ENCODE results near the gene HYAL3. TPM values are rescaled to one million over a fixed set of nuclear protein-coding genes. Genes with fewer than 3 reads are reported as not detected.
"Not testable (repeated sequence)": the region's sequence is repeated elsewhere in the genome, so short reads cannot be mapped to it uniquely, and the experiment has no call there.

HYAL3 gene
- total and polyA plus RNA-seq, 5 donors, result 1.1 to 2.9 (median 2.1) TPM

DNA sequence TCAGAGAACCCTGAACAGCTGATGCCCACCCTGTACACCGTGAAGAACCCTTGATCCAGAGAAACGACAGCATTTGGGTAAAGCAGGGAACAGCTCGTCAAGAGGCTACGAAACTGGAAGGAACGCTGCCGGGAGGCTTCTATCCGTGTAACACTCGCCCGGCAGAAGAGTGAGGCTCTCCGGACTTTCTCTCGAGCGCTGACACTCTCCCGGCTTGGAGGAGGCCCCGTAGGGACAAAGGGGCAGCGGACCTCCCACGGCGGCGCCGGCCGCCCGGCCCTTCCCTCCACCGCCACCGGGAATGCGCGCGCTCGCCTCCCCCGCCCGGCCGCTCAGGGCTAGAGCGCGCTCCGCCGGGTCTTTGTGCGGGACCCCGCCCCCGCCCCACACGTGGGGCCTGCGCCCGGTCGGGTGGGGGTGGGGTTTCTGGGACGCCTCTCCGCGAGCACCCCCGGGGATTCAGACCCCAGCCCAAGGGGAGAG is 21.7 kb upstream of the HYAL3 start:
- DNase-seq, result peak; percentile 79 to 93 (median 93)
- Histone ChIP-seq H3K9me3 (ENCODE audit: control insufficient read depth, low read length) (no peaks in the 10 kb centered on the region), H3K27ac (ENCODE audit: low read length) (peak overlapping the region; percentile 88), H3K4me1 (ENCODE audit: control insufficient read depth, insufficient read depth, low read length) (peaks cover 9% of the 10 kb centered on the region), H3K27me3 (ENCODE audit: control insufficient read depth, insufficient read depth) (no peaks in the 10 kb centered on the region), H3K4me3 (ENCODE audit: low read length) (peak overlapping the region; percentile 85)
- peak; percentile 9 to 59 for ATAC-seq
- under 1% methylated on average over 45 of the region's 45 CpGs for WGBS
- intact Hi-C loops (cut with DNase I), result loop anchor here in 1 of 4 donors (5.0 kb wide), 1 partner anchor 94 kb away; no protein-coding TSS in a partner anchor

GRCh38 chr3:50319894-50320625 is 20.9 kb upstream of the HYAL3 start:
- 70% methylated on average over 29 of the region's 29 CpGs for WGBS
- peak in 1 of 3 donors; percentile 67 for DNase-seq
- peak overlapping the region; percentile 88 for H3K27ac ChIP-seq (ENCODE audit: low read length)
- peak overlapping the region; percentile 85 for H3K4me3 ChIP-seq (ENCODE audit: low read length)
- H3K4me1 ChIP-seq (ENCODE audit: control insufficient read depth, insufficient read depth, low read length), result peaks cover 9% of the 10 kb centered on the region
- intact Hi-C loops (cut with DNase I), result loop anchor here in 1 of 4 donors (5.0 kb wide), 1 partner anchor 93 kb away; no protein-coding TSS in a partner anchor
- no peaks in the 10 kb centered on the region for H3K27me3 ChIP-seq (ENCODE audit: control insufficient read depth, insufficient read depth)
- no peaks in the 10 kb centered on the region for H3K9me3 ChIP-seq (ENCODE audit: control insufficient read depth, low read length)
- ATAC-seq, result no peak

DNA sequence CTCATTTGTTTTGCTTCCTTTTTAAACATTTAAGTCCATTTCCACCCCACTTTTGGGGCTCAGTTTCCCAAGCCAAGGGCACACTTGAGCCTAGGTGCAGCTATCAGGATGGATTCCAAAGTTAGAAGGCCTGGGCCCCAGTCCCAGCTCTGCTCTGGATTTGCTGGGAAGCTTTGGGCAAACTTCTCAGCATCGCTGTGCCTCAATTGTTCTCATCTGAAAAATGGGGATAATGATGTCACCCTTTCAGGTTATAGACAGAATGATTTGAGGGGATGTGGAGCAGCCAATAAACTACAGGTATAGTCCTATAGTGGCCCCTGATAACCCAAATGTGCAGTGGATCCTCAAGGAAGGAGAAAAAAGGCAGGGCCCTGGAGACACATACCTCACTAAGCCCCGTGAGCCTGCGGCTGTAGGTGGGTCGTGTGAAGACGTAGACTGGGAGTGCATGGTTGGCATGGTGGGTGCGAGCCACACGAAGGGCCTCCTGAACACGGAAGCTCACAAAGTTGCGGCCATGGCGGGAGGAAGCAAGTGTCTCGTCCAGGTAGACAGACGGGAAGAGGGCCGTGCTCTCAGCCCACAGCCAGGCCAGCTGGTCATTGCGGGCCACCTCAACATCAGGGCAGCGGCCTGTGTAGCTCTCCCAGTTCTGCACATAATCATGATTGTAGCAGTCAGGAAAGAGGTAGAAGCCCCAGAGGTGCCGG is 20.1 kb upstream of the HYAL3 start:
- Histone ChIP-seq H3K4me1 (ENCODE audit: control insufficient read depth, insufficient read depth, low read length) (peaks cover 8% of the 10 kb centered on the region), H3K4me3 (ENCODE audit: low read length) (no peak overlapping the region)

GRCh38 chr3:50318615-50319014 is 19.4 kb upstream of the HYAL3 start:
- Histone ChIP-seq H3K27ac (ENCODE audit: low read length) (no peak overlapping the region), H3K27me3 (ENCODE audit: control insufficient read depth, insufficient read depth) (no peaks in the 10 kb centered on the region), H3K9me3 (ENCODE audit: control insufficient read depth, low read length) (no peaks in the 10 kb centered on the region), H3K4me1 (ENCODE audit: control insufficient read depth, insufficient read depth, low read length) (peaks cover 4% of the 10 kb centered on the region), H3K4me3 (ENCODE audit: low read length) (no peak overlapping the region)
- 72% methylated on average over 10 of the region's 10 CpGs for WGBS
- ATAC-seq, result no peak
- intact Hi-C loops (cut with DNase I), result no loop called here
- DNase-seq, result peak in 2 of 3 donors; percentile 66 to 70

More for the DNA sequence above, 20.1 kb upstream of the HYAL3 start:
- Histone ChIP-seq H3K27me3 (ENCODE audit: control insufficient read depth, insufficient read depth) (no peaks in the 10 kb centered on the region), H3K9me3 (ENCODE audit: control insufficient read depth, low read length) (no peaks in the 10 kb centered on the region), H3K27ac (ENCODE audit: low read length) (no peak overlapping the region)
- peak in 1 of 3 donors; percentile 52 for DNase-seq
- ATAC-seq, result no peak
- intact Hi-C loops (cut with DNase I), result no loop called here
- WGBS, result 75% methylated on average over 16 of the region's 16 CpGs

- no peak overlapping the region for H3K27ac ChIP-seq (ENCODE audit: low read length)
- intact Hi-C loops (cut with DNase I), result no loop called here
- H3K4me3 ChIP-seq (ENCODE audit: low read length), result no peak overlapping the region
- 87% methylated on average over 11 of the region's 11 CpGs for WGBS
- no peak for ATAC-seq
- no peaks in the 10 kb centered on the region for H3K9me3 ChIP-seq (ENCODE audit: control insufficient read depth, low read length)
- H3K4me1 ChIP-seq (ENCODE audit: control insufficient read depth, insufficient read depth, low read length), result peaks cover 4% of the 10 kb centered on the region
- no peaks in the 10 kb centered on the region for H3K27me3 ChIP-seq (ENCODE audit: control insufficient read depth, insufficient read depth)
- DNase-seq, result peak in 1 of 3 donors; percentile 51
These were observed 19.0 kb upstream of the HYAL3 start for GRCh38 chr3:50318163-50318562.

GRCh38 chr3:50317300-50317699 is 18.1 kb upstream of the HYAL3 start:
- DNase-seq (peak in 2 of 3 donors; percentile 70 to 75), ATAC-seq (no peak)
- Histone ChIP-seq H3K4me1 (ENCODE audit: control insufficient read depth, insufficient read depth, low read length) (peaks cover 4% of the 10 kb centered on the region), H3K27me3 (ENCODE audit: control insufficient read depth, insufficient read depth) (no peaks in the 10 kb centered on the region), H3K4me3 (ENCODE audit: low read length) (no peak overlapping the region), H3K27ac (ENCODE audit: low read length) (peak overlapping the region; percentile 9), H3K9me3 (ENCODE audit: control insufficient read depth, low read length) (no peaks in the 10 kb centered on the region)
- intact Hi-C loops (cut with DNase I), result no loop called here
- WGBS, result 49% methylated on average over 6 of the region's 6 CpGs

DNA sequence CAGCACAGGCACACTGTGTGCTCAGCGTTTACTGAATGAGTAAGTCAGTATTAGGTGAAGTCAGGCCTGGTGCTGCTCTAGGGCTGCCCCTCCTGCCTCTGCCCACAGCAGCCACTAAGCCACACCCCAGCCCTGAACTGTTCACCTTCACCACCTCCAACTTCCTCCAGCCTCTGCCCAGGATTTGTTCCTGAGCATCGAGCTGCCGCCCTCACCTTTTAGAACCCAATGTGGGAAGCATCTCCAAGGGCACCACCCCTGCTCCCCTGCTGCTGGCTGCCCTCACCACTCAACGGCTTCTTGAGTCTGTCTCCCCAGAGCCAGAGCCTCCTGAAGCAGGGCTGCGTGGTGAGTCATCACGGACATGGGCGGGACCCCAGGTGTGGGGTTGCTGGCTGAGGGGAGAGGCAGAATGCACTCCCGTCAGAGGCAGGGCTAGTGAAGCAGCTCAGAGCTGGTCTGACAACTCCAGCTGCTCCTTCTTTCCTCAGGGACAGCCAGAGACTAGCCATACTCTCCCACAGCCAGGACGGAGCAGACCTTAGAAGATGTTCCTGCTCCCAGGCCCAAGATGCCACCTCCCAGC is 17.5 kb upstream of the HYAL3 start:
- Histone ChIP-seq H3K4me3 (ENCODE audit: low read length) (no peak overlapping the region), H3K4me1 (ENCODE audit: control insufficient read depth, insufficient read depth, low read length) (peaks cover 4% of the 10 kb centered on the region)

DNA sequence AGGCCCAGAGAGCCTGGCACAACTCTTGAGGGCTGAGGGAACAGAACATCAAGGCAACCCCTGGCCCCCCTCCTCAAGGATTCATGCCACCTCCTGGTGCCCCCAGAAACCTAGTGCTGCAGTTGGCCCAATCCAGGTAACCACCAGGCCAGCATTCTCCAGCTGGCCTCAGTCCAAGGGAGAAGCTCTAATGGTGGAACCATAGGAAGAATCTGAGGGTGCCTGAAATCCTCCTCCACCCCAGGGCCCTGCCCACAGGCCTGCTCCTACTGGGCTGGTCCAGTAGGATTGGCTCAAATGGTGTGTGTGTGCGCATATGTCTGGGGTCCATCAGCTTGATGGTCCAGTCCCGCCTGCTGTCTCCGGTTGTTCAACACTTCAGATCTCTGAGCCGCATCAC is 15.6 kb upstream of the HYAL3 start:
- no peaks in the 10 kb centered on the region for H3K4me1 ChIP-seq (ENCODE audit: control insufficient read depth, insufficient read depth, low read length)
- H3K27me3 ChIP-seq (ENCODE audit: control insufficient read depth, insufficient read depth), result no peaks in the 10 kb centered on the region
- peak in 1 of 3 donors; percentile 33 for DNase-seq
- 98% methylated on average over 4 of the region's 4 CpGs for whole genome bisulfite sequencing
- peak in 1 of 2 donors; percentile 38 for ATAC-seq
- H3K27ac ChIP-seq (ENCODE audit: low read length), result no peak overlapping the region
- H3K9me3 ChIP-seq (ENCODE audit: control insufficient read depth, low read length), result no peaks in the 10 kb centered on the region
- intact Hi-C loops (cut with DNase I), result no loop called here
- H3K4me3 ChIP-seq (ENCODE audit: low read length), result no peak overlapping the region

More for the DNA sequence above, 17.5 kb upstream of the HYAL3 start:
- no peaks in the 10 kb centered on the region for H3K27me3 ChIP-seq (ENCODE audit: control insufficient read depth, insufficient read depth)
- DNase-seq (peak in 1 of 3 donors; percentile 62), ATAC-seq (peak in 1 of 2 donors; percentile 3)
- no peak overlapping the region for H3K27ac ChIP-seq (ENCODE audit: low read length)
- no peaks in the 10 kb centered on the region for H3K9me3 ChIP-seq (ENCODE audit: control insufficient read depth, low read length)
- 67% methylated on average over 9 of the region's 9 CpGs for WGBS
- intact Hi-C loops (cut with DNase I), result no loop called here

- DNase-seq (peak in 1 of 3 donors; percentile 28), ATAC-seq (peak in 1 of 2 donors; percentile 7)
- Histone ChIP-seq H3K27me3 (ENCODE audit: control insufficient read depth, insufficient read depth) (no peaks in the 10 kb centered on the region), H3K27ac (ENCODE audit: low read length) (no peak overlapping the region), H3K4me1 (ENCODE audit: control insufficient read depth, insufficient read depth, low read length) (no peaks in the 10 kb centered on the region), H3K4me3 (ENCODE audit: low read length) (no peak overlapping the region), H3K9me3 (ENCODE audit: control insufficient read depth, low read length) (no peaks in the 10 kb centered on the region)
- WGBS, result 81% methylated on average over 3 of the region's 3 CpGs
- intact Hi-C loops (cut with DNase I), result no loop called here
These were observed 15.1 kb upstream of the HYAL3 start for GRCh38 chr3:50314342-50314741.

- H3K27ac ChIP-seq (ENCODE audit: low read length); H3K4me3 ChIP-seq (ENCODE audit: low read length); H3K4me1 ChIP-seq (ENCODE audit: control insufficient read depth, insufficient read depth, low read length); intact Hi-C loops (cut with DNase I); ATAC-seq; H3K9me3 ChIP-seq (ENCODE audit: control insufficient read depth, low read length); H3K27me3 ChIP-seq (ENCODE audit: control insufficient read depth, insufficient read depth); DNase-seq: not testable (repeated sequence)
- WGBS, result 93% methylated on average over 32 of the region's 32 CpGs
These were observed 12.8 kb upstream of the HYAL3 start for GRCh38 chr3:50312041-50312440.

DNA sequence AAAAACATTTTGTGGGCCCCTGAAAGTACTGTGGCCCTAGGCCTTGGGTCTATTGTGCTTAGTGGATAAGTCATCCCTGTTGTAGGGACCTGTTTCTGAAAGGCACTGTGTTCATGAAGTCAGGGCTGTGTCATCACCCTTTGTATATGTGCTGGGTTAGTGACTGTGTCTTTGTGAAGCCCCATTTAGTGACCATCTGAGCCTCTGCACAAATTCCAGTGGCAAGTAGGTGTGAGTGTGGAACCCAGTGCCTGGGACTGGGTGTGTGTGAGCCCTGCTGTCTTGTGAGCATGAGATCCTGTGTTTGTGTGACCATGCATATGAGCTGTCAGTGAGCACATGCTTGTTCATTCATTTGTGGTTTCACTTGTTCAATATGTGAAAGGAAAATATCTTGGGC is 5.4 kb upstream of the HYAL3 start:
- Histone ChIP-seq H3K4me1 (ENCODE audit: control insufficient read depth, insufficient read depth, low read length) (peaks cover 5% of the 10 kb centered on the region), H3K27me3 (ENCODE audit: control insufficient read depth, insufficient read depth) (no peaks in the 10 kb centered on the region), H3K9me3 (ENCODE audit: control insufficient read depth, low read length) (no peaks in the 10 kb centered on the region), H3K27ac (ENCODE audit: low read length) (no peak overlapping the region), H3K4me3 (ENCODE audit: low read length) (no peak overlapping the region)
- DNase-seq (no peak), ATAC-seq (no peak)
- intact Hi-C loops (cut with DNase I), result no loop called here

Data from right cardiac atrium (tissue), 5 donors.